Ishikawa (cell line): ENCODE measurements around the gene KCNAB1.

Source experiments
- CEBPB ChIP-seq: IDR thresholded peaks from 2 replicates; pipeline ENCODE4 v1.6.1; 2012
- CREB1 ChIP-seq: IDR thresholded peaks from 2 replicates; pipeline ENCODE4 v1.6.1; 2012; ENCODE audit warnings: low read depth
- EGR1 ChIP-seq: IDR thresholded peaks from 2 replicates; pipeline ENCODE4 v1.6.1; 2012
- EP300 ChIP-seq: IDR thresholded peaks from 2 replicates; pipeline ENCODE4 v1.6.1; 2012; ENCODE audit warnings: borderline replicate concordance
- FOXM1 ChIP-seq: IDR thresholded peaks from 2 replicates; pipeline ENCODE4 v1.6.1; 2012; ENCODE audit warnings: low read depth, borderline replicate concordance
- NFIC ChIP-seq: IDR thresholded peaks from 2 replicates; pipeline ENCODE4 v1.6.1; 2012
- RAD21 ChIP-seq: IDR thresholded peaks from 2 replicates; pipeline ENCODE4 v1.6.1; 2012; ENCODE audit warnings: low read depth
- TAF1 ChIP-seq: IDR thresholded peaks from 2 replicates; pipeline ENCODE4 v1.6.1; 2012; ENCODE audit warnings: low read depth, mild to moderate bottlenecking
- TCF12 ChIP-seq: IDR thresholded peaks from 2 replicates; pipeline ENCODE4 v1.6.1; 2012; ENCODE audit warnings: low read depth
- TEAD4 ChIP-seq: IDR thresholded peaks from 2 replicates; pipeline ENCODE4 v1.6.1; 2012
- YY1 ChIP-seq: IDR thresholded peaks from 2 replicates; pipeline ENCODE4 v1.6.1; 2012; ENCODE audit warnings: low read depth
- ZBTB7A ChIP-seq: IDR thresholded peaks from 2 replicates; pipeline ENCODE4 v1.6.1; 2012; ENCODE audit warnings: low read depth
- TF ChIP-seq, protein P1 (sequence below): IDR thresholded peaks from 2 replicates; pipeline ENCODE4 v1.6.1; 2012
- TF ChIP-seq, protein P2 (sequence below): IDR thresholded peaks from 2 replicates; pipeline ENCODE4 v1.6.1; 2012; ENCODE audit warnings: low read depth, mild to moderate bottlenecking
- TF ChIP-seq, protein P3 (sequence below): IDR thresholded peaks from 2 replicates; pipeline ENCODE4 v1.6.1; 2012

The KCNAB1 gene

DNA sequence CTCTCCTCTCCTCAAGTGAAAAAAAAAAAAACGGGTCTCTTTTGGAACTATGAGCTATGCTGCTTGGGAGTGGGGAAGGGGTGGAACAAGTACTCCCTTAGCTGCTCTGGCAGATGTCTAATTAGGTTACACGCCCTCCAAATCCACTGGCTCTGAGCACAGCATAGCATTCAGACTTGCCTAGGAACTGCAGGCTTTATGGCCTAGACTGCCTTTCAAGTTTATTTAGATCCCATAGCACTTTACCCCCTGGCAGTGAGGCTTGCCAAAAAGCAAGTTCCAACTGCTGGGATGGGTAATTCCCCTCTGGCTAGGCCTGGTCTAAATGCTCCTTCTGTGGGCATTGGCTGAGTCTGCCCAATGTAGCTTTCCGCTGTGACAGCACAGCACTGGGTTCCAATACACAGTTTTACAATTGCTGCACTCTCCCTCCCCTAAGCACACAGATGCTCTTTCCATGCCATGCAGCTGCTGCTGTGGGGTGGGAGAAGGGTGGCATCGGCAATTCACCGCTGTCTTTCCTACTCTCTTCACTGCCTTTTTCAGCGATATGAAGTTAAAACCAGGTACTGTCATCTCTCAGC lies 152.8 kb downstream of the KCNAB1 start:
- TF ChIP-seq CEBPB = no peak
- TF ChIP-seq TEAD4 = no peak
- no peak for TF ChIP-seq NFIC
- no peak for TF ChIP-seq EGR1
- TF ChIP-seq YY1 = no peak
- no peak for TF ChIP-seq CREB1
- no peak for TF ChIP-seq RAD21
- TF ChIP-seq, protein P1, sequence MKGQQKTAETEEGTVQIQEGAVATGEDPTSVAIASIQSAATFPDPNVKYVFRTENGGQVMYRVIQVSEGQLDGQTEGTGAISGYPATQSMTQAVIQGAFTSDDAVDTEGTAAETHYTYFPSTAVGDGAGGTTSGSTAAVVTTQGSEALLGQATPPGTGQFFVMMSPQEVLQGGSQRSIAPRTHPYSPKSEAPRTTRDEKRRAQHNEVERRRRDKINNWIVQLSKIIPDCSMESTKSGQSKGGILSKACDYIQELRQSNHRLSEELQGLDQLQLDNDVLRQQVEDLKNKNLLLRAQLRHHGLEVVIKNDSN = no peak
- TF ChIP-seq TCF12 = no peak
- TF ChIP-seq TAF1 = no peak
- TF ChIP-seq, protein P2, sequence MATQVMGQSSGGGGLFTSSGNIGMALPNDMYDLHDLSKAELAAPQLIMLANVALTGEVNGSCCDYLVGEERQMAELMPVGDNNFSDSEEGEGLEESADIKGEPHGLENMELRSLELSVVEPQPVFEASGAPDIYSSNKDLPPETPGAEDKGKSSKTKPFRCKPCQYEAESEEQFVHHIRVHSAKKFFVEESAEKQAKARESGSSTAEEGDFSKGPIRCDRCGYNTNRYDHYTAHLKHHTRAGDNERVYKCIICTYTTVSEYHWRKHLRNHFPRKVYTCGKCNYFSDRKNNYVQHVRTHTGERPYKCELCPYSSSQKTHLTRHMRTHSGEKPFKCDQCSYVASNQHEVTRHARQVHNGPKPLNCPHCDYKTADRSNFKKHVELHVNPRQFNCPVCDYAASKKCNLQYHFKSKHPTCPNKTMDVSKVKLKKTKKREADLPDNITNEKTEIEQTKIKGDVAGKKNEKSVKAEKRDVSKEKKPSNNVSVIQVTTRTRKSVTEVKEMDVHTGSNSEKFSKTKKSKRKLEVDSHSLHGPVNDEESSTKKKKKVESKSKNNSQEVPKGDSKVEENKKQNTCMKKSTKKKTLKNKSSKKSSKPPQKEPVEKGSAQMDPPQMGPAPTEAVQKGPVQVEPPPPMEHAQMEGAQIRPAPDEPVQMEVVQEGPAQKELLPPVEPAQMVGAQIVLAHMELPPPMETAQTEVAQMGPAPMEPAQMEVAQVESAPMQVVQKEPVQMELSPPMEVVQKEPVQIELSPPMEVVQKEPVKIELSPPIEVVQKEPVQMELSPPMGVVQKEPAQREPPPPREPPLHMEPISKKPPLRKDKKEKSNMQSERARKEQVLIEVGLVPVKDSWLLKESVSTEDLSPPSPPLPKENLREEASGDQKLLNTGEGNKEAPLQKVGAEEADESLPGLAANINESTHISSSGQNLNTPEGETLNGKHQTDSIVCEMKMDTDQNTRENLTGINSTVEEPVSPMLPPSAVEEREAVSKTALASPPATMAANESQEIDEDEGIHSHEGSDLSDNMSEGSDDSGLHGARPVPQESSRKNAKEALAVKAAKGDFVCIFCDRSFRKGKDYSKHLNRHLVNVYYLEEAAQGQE = no peak
- no peak for TF ChIP-seq FOXM1

DNA sequence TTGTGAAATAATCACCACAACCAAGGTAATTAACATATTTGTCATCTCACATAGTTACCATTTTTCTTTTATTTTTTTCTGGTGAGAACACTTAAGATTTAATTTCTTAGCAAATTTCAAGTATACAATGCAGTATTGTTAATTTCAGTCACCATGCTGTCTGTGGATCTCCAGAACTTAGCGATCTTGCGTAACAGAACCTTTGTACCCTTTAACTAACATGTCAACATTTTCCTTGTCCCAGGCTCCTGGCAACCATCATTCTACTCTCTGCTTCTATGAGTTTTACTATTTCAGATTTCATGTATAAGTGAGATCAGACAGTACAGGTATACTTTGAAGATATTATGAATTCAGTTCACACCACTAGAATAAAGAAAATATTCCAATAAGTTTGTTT lies 154.4 kb downstream of the KCNAB1 start:
- TF ChIP-seq EGR1 (no peak), ZBTB7A (no peak), FOXM1 (no peak), TAF1 (no peak), TCF12 (no peak), EP300 (no peak), CEBPB (no peak), CREB1 (no peak), NFIC (no peak)
- TF ChIP-seq, protein P1 = no peak
- TF ChIP-seq, protein P3, sequence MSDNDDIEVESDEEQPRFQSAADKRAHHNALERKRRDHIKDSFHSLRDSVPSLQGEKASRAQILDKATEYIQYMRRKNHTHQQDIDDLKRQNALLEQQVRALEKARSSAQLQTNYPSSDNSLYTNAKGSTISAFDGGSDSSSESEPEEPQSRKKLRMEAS = no peak

DNA sequence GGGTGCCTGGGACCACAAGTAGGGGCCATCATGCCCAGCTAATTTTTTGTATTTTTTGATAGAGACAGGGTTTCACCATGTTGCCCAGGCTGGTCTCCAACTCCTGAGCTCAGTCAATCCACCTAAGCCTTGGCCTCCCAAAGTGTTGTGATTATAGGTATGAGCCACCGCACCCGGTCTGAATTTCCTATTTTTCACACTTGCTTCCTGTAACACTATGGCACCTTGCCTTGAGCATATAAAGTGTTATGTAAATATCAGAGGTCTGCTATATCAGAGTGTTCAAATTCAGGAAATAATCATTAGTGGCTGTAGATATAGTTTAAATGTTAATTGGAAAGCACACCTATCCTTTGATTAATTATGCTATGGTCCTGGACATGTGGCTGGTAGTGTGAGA lies 165.2 kb downstream of the KCNAB1 start:
- TF ChIP-seq EP300 (no peak), CEBPB (no peak), TAF1 (no peak), EGR1 (no peak), YY1 (no peak)
- TF ChIP-seq, protein P2 = no peak
- TF ChIP-seq, protein P1 = no peak

DNA sequence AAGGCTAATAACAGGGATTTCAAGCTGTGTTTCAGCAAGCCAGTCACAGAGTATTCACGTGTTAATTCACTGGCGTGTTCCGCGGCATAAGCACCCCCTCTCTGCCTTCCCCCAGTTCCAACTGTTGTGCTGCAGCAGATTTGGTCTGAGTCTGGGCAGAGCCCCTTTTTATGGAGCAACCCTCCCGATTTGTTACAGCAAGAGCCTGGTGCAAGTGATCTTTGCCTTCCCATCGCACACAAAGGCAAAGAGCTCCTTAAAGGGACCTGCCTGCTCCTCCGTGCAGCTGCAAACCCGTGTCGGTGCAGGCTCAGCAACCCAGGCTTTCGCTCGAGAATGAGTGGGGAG lies 170.5 kb downstream of the KCNAB1 start:
- TF ChIP-seq YY1 = no peak
- no peak for TF ChIP-seq FOXM1
- no peak for TF ChIP-seq TAF1
- TF ChIP-seq, protein P2 = no peak
- no peak for TF ChIP-seq TEAD4
- TF ChIP-seq EGR1 = no peak
